Lung (tissue), 12 donors: ENCODE data around the gene MAP2K5. TPM values are rescaled to one million over a fixed set of nuclear protein-coding genes. Genes with fewer than 3 reads are reported as not detected.

Experiments
- ATAC-seq: fragments of 200-7000 bp; cut with Tn5 transposase; one replicate; pipeline ENCODE4 v1.9.1; 2020; ENCODE audit warnings: moderate number of reproducible peaks; ENCODE audit not compliant: insufficient read depth, low FRiP score
- DNase-seq, 3 donors: peaks; one replicate each; pipeline ENCODE4 v3.0.0-alpha.2; 2013 to 2017
- H3K27ac ChIP-seq, 2 donors: one replicate each; pipeline ENCODE4 v1.5.1; 2013; ENCODE audit warnings: mild to moderate bottlenecking in 2 of 2, moderate library complexity in 2 of 2, control low read depth in 1 of 2, inconsistent platforms in 1 of 2, low read depth in 1 of 2, low read length in 1 of 2
- H3K27me3 ChIP-seq, 3 donors: one replicate each; pipeline ENCODE4 v1.5.1; 2013; ENCODE audit warnings: low read length in 2 of 3; ENCODE audit not compliant: control insufficient read depth in 3 of 3, insufficient read depth in 3 of 3
- H3K36me3 ChIP-seq, 4 donors: one replicate each; pipeline ENCODE4 v1.5.1; 2013; ENCODE audit warnings: low read length in 4 of 4, mild to moderate bottlenecking in 1 of 4, moderate library complexity in 1 of 4; ENCODE audit not compliant: control insufficient read depth in 4 of 4, insufficient read depth in 4 of 4
- H3K4me1 ChIP-seq, 5 donors: one replicate each; pipeline ENCODE4 v1.5.1; 2013; ENCODE audit warnings: low read length in 5 of 5, mild to moderate bottlenecking in 2 of 5, moderate library complexity in 1 of 5; ENCODE audit not compliant: control insufficient read depth in 5 of 5, insufficient read depth in 5 of 5
- H3K4me3 ChIP-seq: one replicate; pipeline ENCODE4 v1.5.1; 2013; ENCODE audit warnings: mild to moderate bottlenecking, control low read depth, moderate library complexity
- H3K9ac ChIP-seq, 2 donors: one replicate each; pipeline ENCODE4 v1.5.1; 2013; ENCODE audit warnings: low read length in 2 of 2, control low read depth in 1 of 2; ENCODE audit not compliant: insufficient read depth in 1 of 2
- H3K9me3 ChIP-seq, 4 donors: one replicate each; pipeline ENCODE4 v1.5.1; 2013; ENCODE audit warnings: low read length in 3 of 4, mild to moderate bottlenecking in 1 of 4, moderate library complexity in 1 of 4; ENCODE audit not compliant: control insufficient read depth in 4 of 4, insufficient read depth in 3 of 4
- CTCF ChIP-seq: IDR thresholded peaks from 2 replicates; pipeline ENCODE4 v1.5.1; 2012; ENCODE audit warnings: mild to moderate bottlenecking; ENCODE audit errors: control extremely low read depth, extremely low read depth
- WGBS, 2 donors: extraction: QIAGEN DNeasy Blood & Tissue Kit; methylation state at CpG; one replicate each; pipeline ENCODE4 v1.1.7; 2013; 5-methylcytosine and 5-hydroxymethylcytosine counted together
- polyA plus RNA-seq, 2 donors: library from polyadenylated mRNA; stranded (reverse); fragments of 200-250 nt; gene quantifications; one replicate each; pipeline ENCODE4 v1.2.1, GENCODE V29; 2013
- total RNA-seq, 2 donors: library from RNA; depleted of rRNA in 1 of 2; stranded (reverse); fragments of >200 nt in 1 of 2; gene quantifications; one replicate each; pipeline ENCODE4 v1.2.1, GENCODE V29; 2014 to 2021
- donor health status: control.
- donor health status: control.
- donor health status: Bipolar disorder and iron deficiency.
- donor health status: healthy.
- donor health status: DM: yes; HTN: yes; CAD: no.

Gene MAP2K5
- total and polyA plus RNA-seq, 4 donors: 6.3 to 19.1 (median 12.4) TPM

GRCh38 chr15:67732164-67732563, 189.7 kb downstream of the MAP2K5 start:
- no peak overlapping the region for H3K27ac ChIP-seq
- H3K36me3 ChIP-seq: no peaks in the 10 kb centered on the region
- H3K27me3 ChIP-seq: no peaks in the 10 kb centered on the region
- no peak overlapping the region for H3K9ac ChIP-seq
- H3K4me1 ChIP-seq: peaks cover 0 to 6% (median 0%) of the 10 kb centered on the region in 5 donors
- no peak for ATAC-seq
- DNase-seq: no peak
- TF ChIP-seq CTCF: no peak
- no peak overlapping the region for H3K4me3 ChIP-seq
- no peaks in the 10 kb centered on the region for H3K9me3 ChIP-seq

GRCh38 chr15:67732671-67733374, 190.3 kb downstream of the MAP2K5 start:
- no peak overlapping the region for H3K27ac ChIP-seq
- no peaks in the 10 kb centered on the region for H3K36me3 ChIP-seq
- ATAC-seq (no peak), DNase-seq (no peak)
- H3K4me1 ChIP-seq: peaks cover 0 to 6% (median 0%) of the 10 kb centered on the region in 5 donors
- no peak overlapping the region for H3K4me3 ChIP-seq
- 87 to 93% methylated on average over 14 of the region's 14 CpGs for WGBS, 2 donors
- no peak for TF ChIP-seq CTCF
- no peak overlapping the region for H3K9ac ChIP-seq
- H3K9me3 ChIP-seq: no peaks in the 10 kb centered on the region
- H3K27me3 ChIP-seq: no peaks in the 10 kb centered on the region

GRCh38 chr15:67735896-67736295, 193.4 kb downstream of the MAP2K5 start:
- H3K4me3 ChIP-seq: no peak overlapping the region
- no peak overlapping the region for H3K9ac ChIP-seq
- no peaks in the 10 kb centered on the region for H3K36me3 ChIP-seq
- H3K27me3 ChIP-seq: no peaks in the 10 kb centered on the region
- H3K27ac ChIP-seq: no peak overlapping the region
- no peaks in the 10 kb centered on the region for H3K9me3 ChIP-seq
- peaks cover 0 to 6% (median 0%) of the 10 kb centered on the region in 5 donors for H3K4me1 ChIP-seq
- 9 to 16% methylated on average over 2 of the region's 2 CpGs for WGBS, 2 donors
- ATAC-seq: no peak
- TF ChIP-seq CTCF: no peak
- no peak for DNase-seq

- Histone ChIP-seq H3K4me1 (peaks cover 0 to 2% (median 0%) of the 10 kb centered on the region in 5 donors), H3K27me3 (no peaks in the 10 kb centered on the region), H3K9me3 (no peaks in the 10 kb centered on the region), H3K9ac (no peak overlapping the region), H3K27ac (no peak overlapping the region), H3K4me3 (no peak overlapping the region), H3K36me3 (no peaks in the 10 kb centered on the region)
- WGBS, 2 donors: 88 to 95% methylated on average over 2 of the region's 2 CpGs
- no peak for TF ChIP-seq CTCF
- ATAC-seq: no peak
- no peak for DNase-seq
Measured at GRCh38 chr15:67736810-67737209, 194.3 kb downstream of the MAP2K5 start.
